Astrocyte (in vitro differentiated cells and primary cell): ENCODE data around the gene KIF26B. TPM values are rescaled to one million over a fixed set of nuclear protein-coding genes. Genes with fewer than 3 reads are reported as not detected.

Source experiments
- DNase-seq: peaks from one replicate; pipeline ENCODE4 v3.0.0-alpha.2; 2010; ENCODE audit warnings: low read depth
- FAIRE-seq: peaks from 2 replicates; lab custom pipeline; 2011; peaks lifted over from hg19 to GRCh38; lab: Jason Lieb, UNC
- H2AFZ ChIP-seq: 2 replicates; pipeline ENCODE4 v1.6.0; 2012; ENCODE audit warnings: low read depth, low read length, inconsistent platforms
- H3K27ac ChIP-seq: 2 replicates; pipeline ENCODE4 v1.5.1; 2011; ENCODE audit warnings: low read depth, low read length, inconsistent platforms
- H3K27me3 ChIP-seq: 2 replicates; pipeline ENCODE4 v1.6.0; 2011; ENCODE audit warnings: low read length, inconsistent platforms; ENCODE audit not compliant: insufficient read depth
- H3K36me3 ChIP-seq: 2 replicates; pipeline ENCODE4 v1.5.1; 2011; ENCODE audit warnings: low read length, inconsistent platforms; ENCODE audit not compliant: insufficient read depth
- H3K4me1 ChIP-seq: 2 replicates; pipeline ENCODE4 v1.5.1; 2011; ENCODE audit warnings: low read length, inconsistent platforms; ENCODE audit not compliant: insufficient read depth
- H3K4me2 ChIP-seq: 2 replicates; pipeline ENCODE4 v1.6.0; 2012; ENCODE audit warnings: low read length, inconsistent platforms
- H3K4me3 ChIP-seq: 2 replicates; pipeline ENCODE4 v1.5.1; 2011; ENCODE audit warnings: low read depth, mild to moderate bottlenecking, low read length, inconsistent platforms; ENCODE audit not compliant: insufficient read depth
- H3K79me2 ChIP-seq: 2 replicates; pipeline ENCODE4 v1.6.0; 2012; ENCODE audit warnings: mild to moderate bottlenecking, low read length, inconsistent platforms; ENCODE audit not compliant: insufficient read depth
- H3K9ac ChIP-seq: 2 replicates; pipeline ENCODE4 v1.6.0; 2012; ENCODE audit warnings: mild to moderate bottlenecking, low read length, inconsistent platforms
- H3K9me3 ChIP-seq: 2 replicates; pipeline ENCODE4 v1.5.1; 2012; ENCODE audit warnings: low read depth, mild to moderate bottlenecking, low read length, inconsistent platforms; ENCODE audit not compliant: insufficient read depth
- H4K20me1 ChIP-seq: 2 replicates; pipeline ENCODE4 v1.6.0; 2012; ENCODE audit warnings: low read length, inconsistent platforms; ENCODE audit not compliant: insufficient read depth
- H3K27ac Mint-ChIP-seq: one replicate; pipeline ENCODE4 v1.8.0; 2021; ENCODE audit warnings: mild to moderate bottlenecking, mixed read lengths; ENCODE audit not compliant: unreplicated experiment
- H3K27me3 Mint-ChIP-seq: one replicate; pipeline ENCODE4 v1.8.0; 2021; ENCODE audit warnings: low read depth, mixed read lengths; ENCODE audit not compliant: unreplicated experiment
- H3K36me3 Mint-ChIP-seq: one replicate; pipeline ENCODE4 v1.8.0; 2021; ENCODE audit warnings: low read depth, mixed read lengths; ENCODE audit not compliant: unreplicated experiment
- H3K4me1 Mint-ChIP-seq: one replicate; pipeline ENCODE4 v1.8.0; 2021; ENCODE audit warnings: low read depth, mixed read lengths; ENCODE audit not compliant: unreplicated experiment
- H3K4me3 Mint-ChIP-seq: one replicate; pipeline ENCODE4 v1.8.0; 2021; ENCODE audit warnings: mild to moderate bottlenecking, moderate library complexity, mixed read lengths; ENCODE audit not compliant: unreplicated experiment
- H3K9me3 Mint-ChIP-seq: one replicate; pipeline ENCODE4 v1.8.0; 2021; ENCODE audit warnings: mild to moderate bottlenecking, mixed read lengths; ENCODE audit not compliant: unreplicated experiment
- CTCF ChIP-seq: IDR thresholded peaks from 2 replicates; pipeline ENCODE4 v1.5.1; 2011; ENCODE audit warnings: low read depth, mild to moderate bottlenecking, inconsistent platforms, low read length, moderate library complexity; ENCODE audit not compliant: insufficient read depth
- EZH2 ChIP-seq: IDR thresholded peaks from 2 replicates; pipeline ENCODE4 v1.6.1; 2012; ENCODE audit warnings: mild to moderate bottlenecking, low read length, inconsistent platforms; ENCODE audit not compliant: insufficient read depth
- total RNA-seq: library from RNA; stranded (reverse); gene quantifications from 2 replicates; pipeline ENCODE4 v1.2.1, GENCODE V29; 2021

The KIF26B gene
- total RNA-seq, 1 donor from 2014 or later: 6.8 TPM

- Mint-ChIP-seq H3K9me3 (peaks cover 11% of the 10 kb centered on the region), H3K27me3 (peaks cover 3% of the 10 kb centered on the region), H3K27ac (no peak overlapping the region), H3K4me3 (no peak overlapping the region), H3K4me1 (peaks cover 15% of the 10 kb centered on the region), H3K36me3 (peaks cover 21% of the 10 kb centered on the region)
- H3K4me2 ChIP-seq: no peak overlapping the region
- peaks cover 29% of the 10 kb centered on the region for H4K20me1 ChIP-seq
- H3K4me1 ChIP-seq: no peaks in the 10 kb centered on the region
- DNase-seq: no peak
- no peak overlapping the region for H3K4me3 ChIP-seq
- no peak overlapping the region for H3K27ac ChIP-seq
- no peaks in the 10 kb centered on the region for H3K36me3 ChIP-seq
- no peak for FAIRE-seq
- H3K27me3 ChIP-seq: no peaks in the 10 kb centered on the region
- no peak for TF ChIP-seq EZH2
- TF ChIP-seq CTCF: no peak
- no peak overlapping the region for H3K9ac ChIP-seq
- H2AFZ ChIP-seq: no peak overlapping the region
- H3K9me3 ChIP-seq: no peaks in the 10 kb centered on the region
- H3K79me2 ChIP-seq: no peaks in the 10 kb centered on the region
Measured at GRCh38 chr1:245213066-245213831, 58.5 kb downstream of the KIF26B start.

- H3K4me1 Mint-ChIP-seq: peaks cover 21% of the 10 kb centered on the region
- H3K4me3 Mint-ChIP-seq: no peak overlapping the region
- Histone ChIP-seq H3K79me2 (no peaks in the 10 kb centered on the region), H3K27me3 (no peaks in the 10 kb centered on the region), H3K9me3 (no peaks in the 10 kb centered on the region), H3K9ac (no peak overlapping the region), H3K36me3 (no peaks in the 10 kb centered on the region), H3K4me3 (no peak overlapping the region), H3K4me1 (no peaks in the 10 kb centered on the region), H2AFZ (no peak overlapping the region), H3K27ac (no peak overlapping the region), H3K4me2 (no peak overlapping the region), H4K20me1 (peaks cover 29% of the 10 kb centered on the region)
- H3K9me3 Mint-ChIP-seq: peaks cover 6% of the 10 kb centered on the region
- no peak overlapping the region for H3K27ac Mint-ChIP-seq
- DNase-seq (no peak), FAIRE-seq (no peak)
- peaks cover 12% of the 10 kb centered on the region for H3K36me3 Mint-ChIP-seq
- TF ChIP-seq CTCF (no peak), EZH2 (no peak)
- peaks cover 3% of the 10 kb centered on the region for H3K27me3 Mint-ChIP-seq
Measured at GRCh38 chr1:245215071-245215470, 60.3 kb downstream of the KIF26B start.
